Loucy (cell line): ENCODE measurements around the gene HYAL3.

Source experiments
- CTCF ChIP-seq: fragments of 200-600 bp; sonication (generic); conservative IDR thresholded peaks from 2 replicates; pipeline ENCODE4 v1.5.1; 2014; ENCODE audit warnings: mild to moderate bottlenecking, antibody characterized with exemption, low read length
- EZH2phosphoT487 ChIP-seq: fragments of 200-600 bp; IDR thresholded peaks from 2 replicates; pipeline ENCODE4 v1.6.1; 2018; ENCODE audit warnings: antibody characterized with exemption, mild to moderate bottlenecking, moderate library complexity, borderline replicate concordance

GRCh38 chr3:50321336-50322114 is 22.3 kb upstream of the HYAL3 start:
- TF ChIP-seq CTCF (peak; percentile 58), EZH2phosphoT487 (no peak)
